UCSD-AML1 (cell line): ENCODE measurements around the gene PGM5.
"Not testable (repeated sequence)": the region's sequence is repeated elsewhere in the genome, so short reads cannot be mapped to it uniquely, and the experiment has no call there.

Source experiments
- DNase-seq: peaks from one replicate; lab custom pipeline; 2025; ENCODE audit not compliant: unreplicated experiment; lab: John Stamatoyannopoulos, UW

Gene PGM5

GRCh38 chr9:68356380-68357118 is at the start of gene PGM5:
Gene PGM5 (plus strand): TSS chr9:68356611. CDS start chr9:68357128, 517 bp downstream.
- not testable (repeated sequence) for DNase-seq

GRCh38 chr9:68307127-68307526 is 49.3 kb upstream of the PGM5 start:
- DNase-seq = not testable (repeated sequence)

- not testable (repeated sequence) for DNase-seq
These were observed 48.8 kb upstream of the PGM5 start for GRCh38 chr9:68307654-68308053.

GRCh38 chr9:68311208-68311607 is 45.2 kb upstream of the PGM5 start:
- DNase-seq = not testable (repeated sequence)

DNA sequence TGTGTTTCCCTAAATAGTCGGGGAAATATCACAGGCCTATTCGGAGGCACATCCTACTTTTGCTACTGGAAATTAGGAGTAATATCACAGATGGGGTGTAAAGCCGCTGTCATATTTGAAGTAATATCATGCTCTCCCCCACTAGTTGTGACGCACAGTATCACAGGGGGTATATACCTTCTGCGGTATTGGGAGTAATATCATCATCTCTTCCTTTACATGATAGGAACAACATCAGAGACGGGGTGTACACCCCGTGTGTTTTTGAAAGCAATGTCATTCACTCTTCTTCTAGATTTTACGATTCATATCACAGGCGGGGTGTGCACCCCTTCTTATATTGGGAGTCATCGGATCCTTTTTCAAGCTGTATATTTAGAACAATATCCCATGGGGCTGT is 38.2 kb upstream of the PGM5 start:
- not testable (repeated sequence) for DNase-seq

DNA sequence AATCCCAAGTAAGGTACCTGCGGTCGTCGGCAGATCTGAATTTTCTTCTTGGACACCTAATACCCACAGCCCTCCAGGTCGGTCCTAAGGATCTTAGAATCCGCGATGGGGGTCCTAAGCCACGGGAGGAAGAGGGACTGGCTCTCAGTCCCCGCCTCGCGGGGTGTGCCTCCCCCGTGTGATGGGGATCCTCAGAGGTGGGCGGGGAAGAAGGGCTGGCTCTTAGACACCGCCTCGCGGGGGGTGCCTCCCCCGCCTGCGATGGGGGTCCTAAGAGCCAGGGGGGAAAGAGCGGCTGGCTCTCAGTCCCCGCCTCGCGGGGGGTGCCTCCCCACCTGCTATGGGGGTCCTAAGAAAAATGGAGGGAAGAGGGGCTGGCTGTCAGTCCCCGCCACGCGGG is 32.7 kb upstream of the PGM5 start:
- DNase-seq = not testable (repeated sequence)

- not testable (repeated sequence) for DNase-seq
These were observed 31.9 kb upstream of the PGM5 start for GRCh38 chr9:68324518-68324917.

- DNase-seq = not testable (repeated sequence)
These were observed 27.3 kb upstream of the PGM5 start for GRCh38 chr9:68329106-68329505.

DNA sequence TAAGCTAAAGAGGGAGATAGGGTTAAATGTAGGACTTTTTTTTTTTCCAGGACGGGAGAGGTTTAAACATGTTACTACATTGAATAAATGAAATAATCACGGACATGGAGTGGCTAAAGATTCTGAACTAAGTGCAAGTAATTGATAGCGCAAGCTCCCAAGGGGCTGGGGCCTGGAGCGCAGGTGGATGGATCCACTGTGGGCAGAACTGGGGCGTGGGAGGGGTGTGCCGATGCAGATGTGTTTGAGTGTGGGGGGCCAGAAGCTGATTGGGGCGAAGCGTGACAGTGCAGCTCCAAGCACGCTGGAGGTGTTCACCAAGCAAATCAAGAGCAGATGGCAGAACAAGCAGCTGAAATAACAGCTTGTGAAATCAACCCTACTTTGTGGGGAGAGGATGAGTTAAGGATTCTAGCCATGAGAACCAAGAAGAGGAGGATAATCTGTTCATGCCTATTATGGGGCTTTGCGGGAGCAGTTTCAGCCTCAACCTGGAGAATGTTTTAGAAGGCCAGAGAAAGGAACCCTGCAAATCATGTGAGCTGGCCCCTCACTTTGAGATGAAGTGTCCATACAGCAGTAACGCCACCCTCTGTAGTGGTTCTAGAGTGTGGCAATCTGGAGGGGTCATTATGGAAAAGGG is 25.8 kb upstream of the PGM5 start:
- DNase-seq = not testable (repeated sequence)

GRCh38 chr9:68332122-68332521 is 24.3 kb upstream of the PGM5 start:
- not testable (repeated sequence) for DNase-seq

GRCh38 chr9:68335935-68336334 is 20.5 kb upstream of the PGM5 start:
- DNase-seq = not testable (repeated sequence)

DNA sequence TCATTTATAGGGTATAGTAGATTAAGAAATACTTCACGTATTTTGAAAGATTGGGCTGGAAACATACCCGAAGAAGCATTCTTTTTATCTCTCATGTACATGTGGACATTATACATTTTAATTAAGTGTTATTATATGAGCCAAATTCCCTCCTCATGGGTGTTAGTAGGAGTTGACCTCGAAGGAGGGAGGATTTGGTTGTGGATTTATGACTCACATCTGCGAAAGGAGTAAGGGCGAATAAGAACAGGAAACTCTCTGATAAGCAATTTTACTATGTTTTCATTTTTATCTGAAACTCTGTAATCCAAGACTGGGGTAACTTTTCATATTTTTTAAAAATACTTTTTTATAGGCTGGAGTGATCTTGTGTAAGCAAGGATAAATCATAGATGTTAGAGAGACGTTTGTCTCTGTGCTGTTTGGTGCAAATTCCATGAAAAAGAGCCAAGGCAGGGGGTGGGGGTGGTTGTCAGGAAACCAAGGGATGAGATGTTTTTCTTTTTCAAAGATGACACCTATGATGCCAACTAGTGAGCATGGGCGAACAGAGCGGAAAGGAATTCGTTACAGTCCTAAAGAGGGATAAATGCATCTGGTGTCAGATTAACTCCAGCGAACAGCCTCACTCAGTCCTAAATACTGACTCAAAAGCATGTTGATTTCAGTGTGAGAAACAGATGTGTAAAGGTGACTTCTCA is 19.6 kb upstream of the PGM5 start:
- DNase-seq = not testable (repeated sequence)

GRCh38 chr9:68338000-68338399 is 18.4 kb upstream of the PGM5 start:
- DNase-seq = not testable (repeated sequence)

GRCh38 chr9:68342265-68343025 is 14.0 kb upstream of the PGM5 start:
- DNase-seq = not testable (repeated sequence)

GRCh38 chr9:68343242-68343641 is 13.2 kb upstream of the PGM5 start:
- DNase-seq = not testable (repeated sequence)

- not testable (repeated sequence) for DNase-seq
These were observed 12.4 kb upstream of the PGM5 start for GRCh38 chr9:68343992-68344391.

DNA sequence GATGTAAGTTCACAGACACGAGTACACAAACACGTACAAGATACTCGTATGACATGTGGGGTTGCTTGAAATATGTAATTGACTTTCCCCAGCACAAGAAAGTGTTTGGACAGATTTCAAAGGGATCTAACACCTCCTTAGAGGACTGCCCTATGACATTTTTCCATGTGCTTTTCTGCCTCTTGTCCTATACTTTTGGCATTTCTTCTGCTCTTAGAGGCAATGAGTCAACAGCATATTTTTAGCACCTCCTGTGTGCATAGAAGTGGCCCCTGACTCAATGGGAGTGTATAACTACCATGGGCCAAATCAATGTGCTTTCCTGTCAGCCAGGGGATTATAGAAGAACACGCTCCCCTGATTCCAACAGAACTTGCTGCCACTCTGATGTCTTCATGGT is 4.7 kb upstream of the PGM5 start:
- not testable (repeated sequence) for DNase-seq

- DNase-seq = not testable (repeated sequence)
These were observed 425 bp upstream of the PGM5 start for GRCh38 chr9:68355993-68356379.

DNA sequence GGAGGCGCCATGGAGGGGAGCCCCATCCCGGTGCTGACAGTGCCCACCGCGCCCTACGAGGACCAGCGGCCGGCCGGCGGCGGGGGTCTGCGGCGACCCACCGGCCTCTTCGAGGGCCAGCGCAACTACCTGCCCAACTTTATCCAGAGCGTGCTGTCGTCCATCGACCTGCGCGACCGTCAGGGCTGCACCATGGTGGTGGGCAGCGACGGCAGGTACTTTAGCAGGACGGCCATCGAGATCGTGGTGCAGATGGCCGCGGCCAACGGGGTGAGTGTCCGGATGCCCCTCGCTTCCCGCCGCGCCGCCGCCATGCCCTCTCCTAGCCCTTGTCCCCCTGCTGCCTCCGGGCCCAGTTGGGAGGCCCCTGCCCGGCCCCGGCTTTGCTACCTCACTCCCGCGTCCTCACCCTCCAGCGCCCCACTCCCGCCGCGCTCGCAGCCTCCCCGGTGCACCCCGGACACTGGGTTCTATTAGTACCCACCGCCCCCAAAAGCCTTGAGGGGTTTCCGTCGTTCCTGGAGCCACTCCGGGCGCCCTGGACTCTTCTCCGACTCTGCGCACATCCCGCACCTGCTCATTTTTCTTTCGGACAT is 806 bp downstream of the PGM5 start:
- not testable (repeated sequence) for DNase-seq

DNA sequence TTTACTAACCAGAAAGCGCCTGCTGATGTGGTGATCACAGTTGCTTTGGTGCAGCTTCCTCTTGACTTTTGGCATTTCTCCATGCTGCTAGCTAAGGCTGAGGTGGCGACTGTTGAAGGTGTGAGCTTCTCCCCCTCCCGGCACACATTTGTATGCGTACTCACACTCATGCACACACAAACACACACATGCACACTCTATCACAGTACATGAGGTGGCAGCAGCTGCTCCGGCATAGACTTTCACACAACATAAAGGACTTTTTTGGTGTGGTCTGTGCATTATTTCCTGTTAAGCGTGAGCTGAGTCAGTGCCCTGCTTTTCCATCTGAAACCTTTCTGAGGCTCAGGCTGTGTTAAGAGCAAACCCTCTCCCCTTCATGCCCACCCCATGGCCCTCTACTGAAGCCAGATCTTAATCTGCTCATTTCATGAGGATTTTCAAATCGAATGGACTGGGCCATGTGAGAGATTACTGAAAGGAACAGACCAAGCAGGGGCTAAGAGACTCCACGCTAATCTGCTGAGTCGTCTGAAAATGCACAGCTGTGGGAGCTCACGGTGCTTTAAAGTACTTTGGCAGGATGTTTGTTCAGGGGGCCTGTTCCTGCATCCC is 10.6 kb downstream of the PGM5 start:
- not testable (repeated sequence) for DNase-seq
